Stomach (tissue), 9 donors: ENCODE data around the gene ZNF316. TPM values are rescaled to one million over a fixed set of nuclear protein-coding genes. Genes with fewer than 3 reads are reported as not detected.

Source experiments
- DNase-seq, 2 donors: peaks; one replicate each; pipeline versions ENCODE4 v3.0.0 to v3.0.0-alpha.2; 2013 to 2019
- H3K27ac ChIP-seq, 5 donors: fragments of 200-600 bp in 4 of 5; sonication (generic) in 4 of 5; one replicate each; pipeline ENCODE4 v1.5.1; 2013 to 2019; ENCODE audit warnings: mild to moderate bottlenecking in 1 of 5, moderate library complexity in 1 of 5
- H3K27me3 ChIP-seq, 3 donors: fragments of 200-600 bp; sonication (generic); one replicate each; pipeline ENCODE4 v1.5.1; 2017 to 2019; ENCODE audit warnings: mixed run types in 1 of 3
- H3K36me3 ChIP-seq, 4 donors: fragments of 200-600 bp; sonication (generic); 1 replicate in 3 of 4; 2 replicates in 1 of 4; pipeline ENCODE4 v1.5.1; 2016 to 2019
- H3K4me1 ChIP-seq, 4 donors: fragments of 200-600 bp; sonication (generic); one replicate each; pipeline ENCODE4 v1.5.1; 2016 to 2019
- H3K4me3 ChIP-seq, 4 donors: fragments of 200-600 bp; sonication (generic) in 3 of 4; one replicate each; pipeline ENCODE4 v1.5.1; 2016 to 2019; ENCODE audit warnings: mild to moderate bottlenecking in 1 of 4
- H3K9me3 ChIP-seq, 4 donors: fragments of 200-600 bp; sonication (generic); one replicate each; pipeline ENCODE4 v1.5.1; 2016 to 2019
- CTCF ChIP-seq, 7 experiments: fragments of 450-650 bp in 4 of 7; fragments of 200-600 bp in 3 of 7; sonication (generic) in 3 of 7; IDR thresholded peaks; one replicate each; pipeline ENCODE4 v1.5.1; 2016 to 2019; ENCODE audit warnings: antibody characterized with exemption in 7 of 7, control low read depth in 2 of 7, mild to moderate bottlenecking in 1 of 7
- EP300 ChIP-seq: sonication (generic); formaldehyde crosslinking; IDR thresholded peaks from one replicate; pipeline ENCODE4 v1.6.1; 2017; ENCODE audit warnings: antibody characterized with exemption
- POLR2A ChIP-seq, 4 donors: fragments of 450-650 bp; IDR thresholded peaks; one replicate each; pipeline ENCODE4 v1.6.1; 2016; ENCODE audit warnings: antibody characterized with exemption in 4 of 4, control low read depth in 2 of 4, mild to moderate bottlenecking in 1 of 4, moderate library complexity in 1 of 4
- POLR2AphosphoS5 ChIP-seq, 3 donors: sonication (generic); formaldehyde crosslinking; IDR thresholded peaks; one replicate each; pipeline ENCODE4 v1.6.1; 2016; ENCODE audit warnings: antibody characterized with exemption in 3 of 3
- WGBS, 5 donors: extraction: QIAGEN DNeasy Blood & Tissue Kit in 3 of 5; methylation state at CpG; one replicate each; pipeline versions ENCODE4 v1.1.5 to v1.1.7; 2013 to 2018; 5-methylcytosine and 5-hydroxymethylcytosine counted together
- intact Hi-C: fragments of 100-400 bp; cut with DNase I; formaldehyde crosslinking; loops from one replicate; pipeline ENCODE4 v1.15.1; 2023; ENCODE audit warnings: low total_unique reads
- polyA plus RNA-seq, 3 donors: library from polyadenylated mRNA; stranded (reverse); fragments of 200-250 nt; gene quantifications; one replicate each; pipeline ENCODE4 v1.2.3, GENCODE V29; 2013
- total RNA-seq, 5 donors: library from RNA; depleted of rRNA; stranded (reverse); fragments of >200 nt; gene quantifications; one replicate each; pipeline versions ENCODE4 v1.1.0 to v1.2.3, GENCODE V29; 2014 to 2016
- donor health status: healthy with polysubstance abuse.
- donor health status: Bipolar disorder and iron deficiency.
- donor health status: healthy.

Gene ZNF316
- total and polyA plus RNA-seq, 8 donors, result 7.2 to 62.6 (median 13.7) TPM

GRCh38 chr7:6622134-6622710, 14.9 kb upstream of the ZNF316 start:
- Histone ChIP-seq H3K36me3 (peaks cover 7 to 72% (median 32%) of the 10 kb centered on the region in 4 donors), H3K9me3 (no peaks in the 10 kb centered on the region), H3K27ac (no peak overlapping the region), H3K4me1 (peaks cover 0 to 4% (median 2%) of the 10 kb centered on the region in 4 donors), H3K4me3 (no peak overlapping the region), H3K27me3 (no peaks in the 10 kb centered on the region)
- TF ChIP-seq CTCF (IDR thresholded peaks at IDR 0.05), result no peak
- TF ChIP-seq EP300, result no peak
- no peak for TF ChIP-seq POLR2A (IDR thresholded peaks at IDR 0.05)
- TF ChIP-seq POLR2AphosphoS5 (IDR thresholded peaks at IDR 0.05), result no peak
- intact Hi-C loops, result no loop called here
- WGBS, 5 donors, result 94 to 98% (median 96%) methylated on average over 57 to 67 of the region's 67 CpGs; no CpG with 5 or more reads in 1 of the 5 donors
- no peak for DNase-seq

- intact Hi-C loops, result no loop called here
- no peak for TF ChIP-seq EP300
- TF ChIP-seq CTCF (IDR thresholded peaks at IDR 0.05), result no peak
- TF ChIP-seq POLR2AphosphoS5 (IDR thresholded peaks at IDR 0.05), result no peak
- TF ChIP-seq POLR2A (IDR thresholded peaks at IDR 0.05), result no peak
- Histone ChIP-seq H3K4me3 (no peak overlapping the region), H3K27ac (no peak overlapping the region), H3K4me1 (peaks cover 0 to 3% (median 0%) of the 10 kb centered on the region in 4 donors), H3K36me3 (peaks cover 7 to 57% (median 32%) of the 10 kb centered on the region in 4 donors), H3K9me3 (no peaks in the 10 kb centered on the region), H3K27me3 (no peaks in the 10 kb centered on the region)
- peak in 1 of 2 donors; percentile 25 for DNase-seq
- 73 to 83% (median 79%) methylated on average over 13 to 15 of the region's 15 CpGs for WGBS, 5 donors
Measured at GRCh38 chr7:6623589-6624245, 13.4 kb upstream of the ZNF316 start.

GRCh38 chr7:6624246-6624611, 12.9 kb upstream of the ZNF316 start:
- no peak for DNase-seq
- intact Hi-C loops, result no loop called here
- Histone ChIP-seq H3K27me3 (no peaks in the 10 kb centered on the region), H3K9me3 (no peaks in the 10 kb centered on the region), H3K36me3 (peaks cover 7 to 57% (median 32%) of the 10 kb centered on the region in 4 donors), H3K4me3 (no peak overlapping the region), H3K4me1 (peaks cover 0 to 3% (median 0%) of the 10 kb centered on the region in 4 donors), H3K27ac (no peak overlapping the region)
- WGBS, 5 donors, result 69 to 93% (median 80%) methylated on average over 3 of the region's 3 CpGs
- TF ChIP-seq CTCF (IDR thresholded peaks at IDR 0.05) (no peak), POLR2AphosphoS5 (IDR thresholded peaks at IDR 0.05) (no peak), EP300 (no peak), POLR2A (IDR thresholded peaks at IDR 0.05) (no peak)

- Histone ChIP-seq H3K4me3 (no peak overlapping the region), H3K27ac (no peak overlapping the region), H3K27me3 (no peaks in the 10 kb centered on the region), H3K4me1 (no peaks in the 10 kb centered on the region), H3K36me3 (peaks cover 0 to 21% (median 12%) of the 10 kb centered on the region in 4 donors), H3K9me3 (no peaks in the 10 kb centered on the region)
- no peak for DNase-seq
- intact Hi-C loops, result no loop called here
- TF ChIP-seq POLR2AphosphoS5 (IDR thresholded peaks at IDR 0.05) (no peak), EP300 (no peak), POLR2A (IDR thresholded peaks at IDR 0.05) (no peak), CTCF (IDR thresholded peaks at IDR 0.05) (no peak)
- WGBS, 5 donors, result 80 to 86% (median 83%) methylated on average over 5 to 6 of the region's 6 CpGs
Measured at GRCh38 chr7:6628045-6628444, 9.1 kb upstream of the ZNF316 start.
